Measurements from ENCODE around the gene RBM4B. TPM values are rescaled to one million over a fixed set of nuclear protein-coding genes. Genes with fewer than 3 reads are reported as not detected.

The RBM4B gene
- total and polyA plus RNA-seq, 2 of the 13 experiments (the other 11 are each of a cell fraction or from before 2014, with no cell fraction given), result 25.8 to 32.4 TPM

GRCh38 chr11:66637557-66638176 lies 40.0 kb downstream of the RBM4B start (continued):
- TF ChIP-seq, protein P1, sequence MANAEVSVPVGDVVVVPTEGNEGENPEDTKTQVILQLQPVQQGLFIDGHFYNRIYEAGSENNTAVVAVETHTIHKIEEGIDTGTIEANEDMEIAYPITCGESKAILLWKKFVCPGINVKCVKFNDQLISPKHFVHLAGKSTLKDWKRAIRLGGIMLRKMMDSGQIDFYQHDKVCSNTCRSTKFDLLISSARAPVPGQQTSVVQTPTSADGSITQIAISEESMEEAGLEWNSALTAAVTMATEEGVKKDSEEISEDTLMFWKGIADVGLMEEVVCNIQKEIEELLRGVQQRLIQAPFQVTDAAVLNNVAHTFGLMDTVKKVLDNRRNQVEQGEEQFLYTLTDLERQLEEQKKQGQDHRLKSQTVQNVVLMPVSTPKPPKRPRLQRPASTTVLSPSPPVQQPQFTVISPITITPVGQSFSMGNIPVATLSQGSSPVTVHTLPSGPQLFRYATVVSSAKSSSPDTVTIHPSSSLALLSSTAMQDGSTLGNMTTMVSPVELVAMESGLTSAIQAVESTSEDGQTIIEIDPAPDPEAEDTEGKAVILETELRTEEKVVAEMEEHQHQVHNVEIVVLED (CRISPR knock-in tag; IDR thresholded peaks at IDR 0.05; ENCODE audit: borderline replicate concordance), result no peak
- TF ChIP-seq, protein P2, sequence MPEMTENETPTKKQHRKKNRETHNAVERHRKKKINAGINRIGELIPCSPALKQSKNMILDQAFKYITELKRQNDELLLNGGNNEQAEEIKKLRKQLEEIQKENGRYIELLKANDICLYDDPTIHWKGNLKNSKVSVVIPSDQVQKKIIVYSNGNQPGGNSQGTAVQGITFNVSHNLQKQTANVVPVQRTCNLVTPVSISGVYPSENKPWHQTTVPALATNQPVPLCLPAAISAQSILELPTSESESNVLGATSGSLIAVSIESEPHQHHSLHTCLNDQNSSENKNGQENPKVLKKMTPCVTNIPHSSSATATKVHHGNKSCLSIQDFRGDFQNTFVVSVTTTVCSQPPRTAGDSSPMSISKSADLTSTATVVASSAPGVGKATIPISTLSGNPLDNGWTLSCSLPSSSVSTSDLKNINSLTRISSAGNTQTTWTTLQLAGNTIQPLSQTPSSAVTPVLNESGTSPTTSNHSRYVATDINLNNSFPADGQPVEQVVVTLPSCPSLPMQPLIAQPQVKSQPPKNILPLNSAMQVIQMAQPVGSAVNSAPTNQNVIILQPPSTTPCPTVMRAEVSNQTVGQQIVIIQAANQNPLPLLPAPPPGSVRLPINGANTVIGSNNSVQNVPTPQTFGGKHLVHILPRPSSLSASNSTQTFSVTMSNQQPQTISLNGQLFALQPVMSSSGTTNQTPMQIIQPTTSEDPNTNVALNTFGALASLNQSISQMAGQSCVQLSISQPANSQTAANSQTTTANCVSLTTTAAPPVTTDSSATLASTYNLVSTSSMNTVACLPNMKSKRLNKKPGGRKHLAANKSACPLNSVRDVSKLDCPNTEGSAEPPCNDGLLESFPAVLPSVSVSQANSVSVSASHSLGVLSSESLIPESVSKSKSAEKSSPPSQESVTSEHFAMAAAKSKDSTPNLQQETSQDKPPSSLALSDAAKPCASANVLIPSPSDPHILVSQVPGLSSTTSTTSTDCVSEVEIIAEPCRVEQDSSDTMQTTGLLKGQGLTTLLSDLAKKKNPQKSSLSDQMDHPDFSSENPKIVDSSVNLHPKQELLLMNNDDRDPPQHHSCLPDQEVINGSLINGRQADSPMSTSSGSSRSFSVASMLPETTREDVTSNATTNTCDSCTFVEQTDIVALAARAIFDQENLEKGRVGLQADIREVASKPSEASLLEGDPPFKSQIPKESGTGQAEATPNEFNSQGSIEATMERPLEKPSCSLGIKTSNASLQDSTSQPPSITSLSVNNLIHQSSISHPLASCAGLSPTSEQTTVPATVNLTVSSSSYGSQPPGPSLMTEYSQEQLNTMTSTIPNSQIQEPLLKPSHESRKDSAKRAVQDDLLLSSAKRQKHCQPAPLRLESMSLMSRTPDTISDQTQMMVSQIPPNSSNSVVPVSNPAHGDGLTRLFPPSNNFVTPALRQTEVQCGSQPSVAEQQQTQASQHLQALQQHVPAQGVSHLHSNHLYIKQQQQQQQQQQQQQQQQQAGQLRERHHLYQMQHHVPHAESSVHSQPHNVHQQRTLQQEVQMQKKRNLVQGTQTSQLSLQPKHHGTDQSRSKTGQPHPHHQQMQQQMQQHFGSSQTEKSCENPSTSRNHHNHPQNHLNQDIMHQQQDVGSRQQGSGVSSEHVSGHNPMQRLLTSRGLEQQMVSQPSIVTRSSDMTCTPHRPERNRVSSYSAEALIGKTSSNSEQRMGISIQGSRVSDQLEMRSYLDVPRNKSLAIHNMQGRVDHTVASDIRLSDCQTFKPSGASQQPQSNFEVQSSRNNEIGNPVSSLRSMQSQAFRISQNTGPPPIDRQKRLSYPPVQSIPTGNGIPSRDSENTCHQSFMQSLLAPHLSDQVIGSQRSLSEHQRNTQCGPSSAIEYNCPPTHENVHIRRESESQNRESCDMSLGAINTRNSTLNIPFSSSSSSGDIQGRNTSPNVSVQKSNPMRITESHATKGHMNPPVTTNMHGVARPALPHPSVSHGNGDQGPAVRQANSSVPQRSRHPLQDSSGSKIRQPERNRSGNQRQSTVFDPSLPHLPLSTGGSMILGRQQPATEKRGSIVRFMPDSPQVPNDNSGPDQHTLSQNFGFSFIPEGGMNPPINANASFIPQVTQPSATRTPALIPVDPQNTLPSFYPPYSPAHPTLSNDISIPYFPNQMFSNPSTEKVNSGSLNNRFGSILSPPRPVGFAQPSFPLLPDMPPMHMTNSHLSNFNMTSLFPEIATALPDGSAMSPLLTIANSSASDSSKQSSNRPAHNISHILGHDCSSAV (CRISPR knock-in tag; IDR thresholded peaks at IDR 0.05; ENCODE audit: borderline replicate concordance), result no peak
- TF ChIP-seq ZZZ3 (CRISPR knock-in tag; IDR thresholded peaks at IDR 0.05; ENCODE audit: borderline replicate concordance), result no peak
- TF ChIP-seq ZC3H13 (CRISPR knock-in tag; IDR thresholded peaks at IDR 0.05), result no peak
- no peak for TF ChIP-seq ZSCAN31 (CRISPR knock-in tag; IDR thresholded peaks at IDR 0.05; ENCODE audit: low read depth)
- no peak for TF ChIP-seq TP53 (CRISPR knock-in tag; conservative IDR thresholded peaks at IDR 0.05)
- TF ChIP-seq SNAPC2 (CRISPR knock-in tag; IDR thresholded peaks at IDR 0.05), result peak; percentile 77; the same call in 1 of the 2 replicates
- no peak for TF ChIP-seq ZBTB3 (CRISPR knock-in tag; IDR thresholded peaks at IDR 0.05; ENCODE audit: borderline replicate concordance, low read depth)
- TF ChIP-seq ZNF766 (CRISPR knock-in tag; IDR thresholded peaks at IDR 0.05; ENCODE audit: borderline replicate concordance), result 0 out of 2 replicates have a peak, but pooled peaks have one; percentile 8
- no peak for TF ChIP-seq ZNF652 (CRISPR knock-in tag; IDR thresholded peaks at IDR 0.05; ENCODE audit: borderline replicate concordance, low read depth)
- no peak for TF ChIP-seq ZNF205 (CRISPR knock-in tag; IDR thresholded peaks at IDR 0.05)
- no peak for TF ChIP-seq ZNF33B (CRISPR knock-in tag; IDR thresholded peaks at IDR 0.05)
- TF ChIP-seq MATR3 (CRISPR knock-in tag; IDR thresholded peaks at IDR 0.05), result no peak
- TF ChIP-seq MBD4 (IDR thresholded peaks at IDR 0.05; ENCODE audit: borderline replicate concordance, low read length), result peak; percentile 25; the same call in 1 of the 2 replicates
- no peak for TF ChIP-seq ELF3 (CRISPR knock-in tag; IDR thresholded peaks at IDR 0.05)
- TF ChIP-seq ZNF414 (CRISPR knock-in tag; IDR thresholded peaks at IDR 0.05), result no peak
- no peak for TF ChIP-seq ISL2 (CRISPR knock-in tag; IDR thresholded peaks at IDR 0.05)
- TF ChIP-seq, protein P3, sequence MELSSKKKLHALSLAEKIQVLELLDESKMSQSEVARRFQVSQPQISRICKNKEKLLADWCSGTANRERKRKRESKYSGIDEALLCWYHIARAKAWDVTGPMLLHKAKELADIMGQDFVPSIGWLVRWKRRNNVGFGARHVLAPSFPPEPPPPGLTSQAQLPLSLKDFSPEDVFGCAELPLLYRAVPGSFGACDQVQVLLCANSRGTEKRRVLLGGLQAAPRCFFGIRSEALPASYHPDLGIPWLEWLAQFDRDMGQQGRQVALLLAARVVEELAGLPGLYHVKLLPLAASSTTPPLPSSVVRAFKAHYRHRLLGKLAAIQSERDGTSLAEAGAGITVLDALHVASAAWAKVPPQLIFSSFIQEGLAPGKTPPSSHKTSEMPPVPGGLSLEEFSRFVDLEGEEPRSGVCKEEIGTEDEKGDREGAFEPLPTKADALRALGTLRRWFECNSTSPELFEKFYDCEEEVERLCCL (CRISPR knock-in tag; IDR thresholded peaks at IDR 0.05; ENCODE audit: borderline replicate concordance), result no peak
- no peak for TF ChIP-seq ZNF530 (CRISPR knock-in tag; IDR thresholded peaks at IDR 0.05; ENCODE audit: low read depth)

Measured in HepG2 (cell line).